Stomach (tissue), 4 donors: Measurements from ENCODE around the gene PSME1.

Experiments
- CTCF ChIP-seq, 7 experiments: fragments of 450-650 bp in 4 of 7; fragments of 200-600 bp in 3 of 7; sonication (generic) in 3 of 7; IDR thresholded peaks; one replicate each; pipeline ENCODE4 v1.5.1; 2016 to 2019; ENCODE audit warnings: antibody characterized with exemption in 7 of 7, control low read depth in 2 of 7, mild to moderate bottlenecking in 1 of 7
- POLR2A ChIP-seq, 4 donors: fragments of 450-650 bp; IDR thresholded peaks; one replicate each; pipeline ENCODE4 v1.6.1; 2016; ENCODE audit warnings: antibody characterized with exemption in 4 of 4, control low read depth in 2 of 4, mild to moderate bottlenecking in 1 of 4, moderate library complexity in 1 of 4

DNA sequence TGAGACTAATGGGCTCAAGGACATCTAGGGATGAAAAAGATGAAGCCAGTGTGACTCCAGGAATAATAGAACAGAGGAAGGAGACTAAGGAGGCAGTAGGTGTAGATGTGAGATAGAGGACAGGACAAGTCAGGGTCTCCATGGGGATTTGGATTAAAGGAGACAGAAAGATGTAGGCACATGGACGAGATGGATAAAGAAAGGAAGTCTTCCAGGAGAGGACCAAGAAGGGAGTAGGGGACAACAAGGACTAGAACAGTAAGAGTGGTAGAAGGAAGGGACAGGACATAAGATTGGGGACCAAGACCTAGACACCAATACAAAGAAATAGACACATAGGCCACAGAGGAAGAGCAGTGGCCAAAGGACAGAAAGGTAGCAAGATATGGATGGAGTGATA lies 49.0 kb upstream of the PSME1 start:
- no peak for TF ChIP-seq CTCF (IDR thresholded peaks at IDR 0.05)
- TF ChIP-seq POLR2A (IDR thresholded peaks at IDR 0.05): no peak
